Stimulated activated CD8-positive, alpha-beta memory T cell treated with anti-CD3 and anti-CD28 coated beads, Interleukin-15, amount 100 ng/mL, for 1 hour (primary cell): Measurements from ENCODE around the gene UBASH3B.

Experiments used
- DNase-seq: peaks from one replicate; pipeline ENCODE4 v3.0.0-alpha.2; 2020; ENCODE audit warnings: low read depth

The UBASH3B gene

DNA sequence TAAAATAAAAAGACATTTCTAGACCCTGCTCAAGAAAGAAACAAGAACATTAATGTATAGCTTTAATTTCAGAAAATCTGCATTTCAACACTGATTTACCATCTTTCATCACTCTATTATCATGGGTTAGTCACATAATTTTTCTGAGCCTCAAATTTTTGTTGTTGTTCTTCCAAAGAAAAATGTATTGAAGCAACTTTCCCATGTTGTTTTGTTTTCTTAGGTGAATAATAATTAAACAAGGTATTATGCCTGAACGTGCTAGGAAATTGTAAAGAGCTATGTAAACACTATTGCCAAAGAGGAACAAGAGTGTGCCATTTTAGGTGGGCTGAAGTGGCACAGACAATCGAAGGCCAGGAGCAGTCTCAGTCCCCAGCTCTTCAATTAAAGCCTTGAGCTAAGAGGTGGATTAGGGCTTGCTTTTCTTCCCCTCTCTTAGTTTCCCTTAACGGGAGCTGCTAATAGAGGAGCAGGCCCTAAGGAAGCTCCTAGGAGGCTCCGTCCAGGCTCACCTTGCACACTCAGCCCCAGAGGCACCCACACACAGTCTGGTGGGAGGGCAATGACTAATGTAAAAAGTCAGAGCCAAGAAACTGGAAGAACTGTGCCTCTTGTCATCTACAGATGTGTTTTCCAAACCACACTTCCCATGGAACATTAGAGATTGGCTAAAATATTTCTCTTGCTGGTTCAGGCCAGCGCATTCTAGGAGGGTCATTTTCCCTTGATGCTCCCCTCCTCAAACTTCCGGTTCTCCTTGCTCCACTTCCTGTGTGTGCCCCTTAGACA lies 8.8 kb upstream of the UBASH3B start:
- no peak for DNase-seq

- DNase-seq = no peak
These were observed 7.7 kb upstream of the UBASH3B start for GRCh38 chr11:122647736-122648275.

DNA sequence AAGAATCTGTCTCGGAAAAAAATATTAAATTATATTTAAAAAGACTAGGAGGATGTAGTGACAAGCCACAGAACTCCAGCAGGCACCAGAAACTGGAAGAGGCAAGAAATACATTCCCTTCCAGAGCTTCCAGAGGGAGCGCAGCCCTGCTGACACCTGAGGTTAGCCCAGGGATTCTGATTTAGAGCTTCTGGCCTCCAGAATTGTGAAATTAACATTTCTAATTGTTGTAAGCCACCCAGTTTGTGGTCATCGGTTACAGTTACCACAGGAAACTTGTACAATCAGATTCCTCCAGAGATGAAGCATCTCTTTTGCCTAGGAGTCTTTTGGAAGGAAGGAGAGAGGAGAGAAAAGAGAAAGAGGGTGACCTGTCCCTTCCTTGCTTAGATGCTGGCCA lies 6.4 kb upstream of the UBASH3B start:
- DNase-seq = no peak

DNA sequence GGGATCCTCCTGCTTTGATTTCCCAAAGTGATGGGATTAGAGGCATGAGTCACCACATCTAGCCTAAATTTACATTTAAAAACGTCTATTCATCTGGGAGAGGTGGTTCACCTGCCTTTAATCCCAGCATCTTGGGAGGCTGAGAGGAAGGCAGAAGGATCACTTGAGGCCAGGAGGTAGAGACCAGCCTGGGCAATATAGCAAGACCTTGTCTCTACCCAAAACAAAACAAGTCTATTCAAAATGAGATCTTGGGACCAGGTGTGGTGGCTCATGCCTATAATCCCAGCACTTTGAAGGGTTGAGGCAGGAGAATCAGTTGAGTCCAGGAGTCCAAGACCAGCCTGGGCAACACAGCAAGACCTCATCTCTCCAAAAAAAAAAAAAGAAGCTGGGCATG lies 4.9 kb upstream of the UBASH3B start:
- no peak for DNase-seq

DNA sequence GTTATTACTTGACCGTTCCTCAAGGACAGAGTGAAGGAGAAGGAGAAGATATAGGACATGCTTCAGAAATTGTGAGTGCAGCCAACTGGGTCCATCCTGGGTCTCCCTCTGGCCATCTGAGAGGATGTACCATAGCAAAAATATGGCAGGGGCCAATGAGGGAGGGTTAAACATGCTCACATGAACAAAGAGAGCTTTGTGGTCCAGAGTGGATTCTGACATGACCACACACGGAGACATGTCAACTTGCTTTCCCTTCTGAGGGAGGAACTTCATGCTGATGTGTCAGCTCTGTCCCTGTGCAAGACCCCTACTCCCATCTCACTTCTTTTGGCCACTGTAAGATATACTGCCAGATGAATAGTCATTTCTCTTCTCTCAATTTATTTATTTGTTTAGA lies 3.0 kb upstream of the UBASH3B start:
- no peak for DNase-seq

- no peak for DNase-seq
These were observed 1.5 kb upstream of the UBASH3B start for GRCh38 chr11:122653916-122654585.

- no peak for DNase-seq
These were observed 630 bp downstream of the UBASH3B start for GRCh38 chr11:122656073-122656630.

- no peak for DNase-seq
These were observed 1.1 kb downstream of the UBASH3B start for GRCh38 chr11:122656631-122657101.

- DNase-seq = no peak
These were observed 4.4 kb downstream of the UBASH3B start for GRCh38 chr11:122659676-122660554.

DNA sequence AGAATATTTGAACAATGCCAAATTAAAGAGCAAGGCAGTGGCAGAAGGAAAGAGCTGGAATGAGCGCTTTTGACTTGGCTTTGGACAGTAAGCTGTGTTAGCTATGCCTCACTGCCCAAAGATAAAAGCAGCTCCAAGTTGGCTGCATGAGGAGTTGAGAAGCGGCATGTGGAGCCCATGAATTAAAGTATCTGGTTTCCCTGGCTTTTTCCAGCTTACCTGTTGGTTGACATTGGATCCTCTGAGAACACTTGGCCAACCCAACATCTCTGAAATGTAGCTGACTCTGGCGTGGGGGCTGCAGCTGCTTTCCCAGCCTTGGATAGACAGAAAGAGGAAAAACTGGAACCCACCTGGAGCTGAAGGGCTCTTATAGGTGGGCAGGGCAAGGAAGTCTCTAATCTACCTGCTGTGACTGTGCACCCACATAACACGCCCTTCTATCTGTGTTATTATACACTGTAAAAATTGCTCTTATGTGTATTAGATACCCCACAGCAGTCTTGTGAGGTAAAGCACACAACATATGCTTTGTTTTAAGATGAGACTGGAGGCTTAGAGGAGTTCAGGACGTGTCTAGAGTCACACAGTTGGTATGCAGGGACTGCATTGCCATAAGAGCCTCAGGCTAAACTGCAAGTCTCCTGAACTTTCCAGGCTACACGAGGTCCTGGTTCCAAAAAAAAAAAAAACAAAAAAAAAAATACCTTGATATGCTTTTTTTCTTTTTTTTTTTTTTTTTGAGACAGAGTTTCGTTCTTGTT lies 5.8 kb downstream of the UBASH3B start:
- no peak for DNase-seq

- DNase-seq = no peak
These were observed 7.7 kb downstream of the UBASH3B start for GRCh38 chr11:122663056-122663740.

DNA sequence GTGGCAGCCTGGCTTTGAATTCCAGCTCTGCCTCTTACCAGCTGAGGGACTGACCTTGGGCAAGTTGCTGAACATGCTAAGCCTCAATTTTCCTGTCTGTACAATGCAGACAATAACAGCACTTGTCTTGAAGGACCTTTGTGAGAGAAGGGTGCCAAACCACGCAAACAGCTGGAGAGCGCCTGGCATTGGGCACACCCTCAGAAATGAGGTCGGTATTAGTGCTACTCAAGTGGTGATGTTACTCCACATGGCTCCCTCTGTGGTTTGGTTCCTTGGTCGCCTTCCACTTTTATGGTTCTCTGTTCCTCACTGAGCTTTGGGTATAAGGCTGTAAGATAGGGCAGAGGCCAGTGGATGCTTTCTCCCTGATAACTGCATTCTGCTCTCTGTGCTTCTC lies 8.2 kb downstream of the UBASH3B start:
- DNase-seq = no peak

GRCh38 chr11:122664188-122664587 lies 8.7 kb downstream of the UBASH3B start:
- no peak for DNase-seq

DNA sequence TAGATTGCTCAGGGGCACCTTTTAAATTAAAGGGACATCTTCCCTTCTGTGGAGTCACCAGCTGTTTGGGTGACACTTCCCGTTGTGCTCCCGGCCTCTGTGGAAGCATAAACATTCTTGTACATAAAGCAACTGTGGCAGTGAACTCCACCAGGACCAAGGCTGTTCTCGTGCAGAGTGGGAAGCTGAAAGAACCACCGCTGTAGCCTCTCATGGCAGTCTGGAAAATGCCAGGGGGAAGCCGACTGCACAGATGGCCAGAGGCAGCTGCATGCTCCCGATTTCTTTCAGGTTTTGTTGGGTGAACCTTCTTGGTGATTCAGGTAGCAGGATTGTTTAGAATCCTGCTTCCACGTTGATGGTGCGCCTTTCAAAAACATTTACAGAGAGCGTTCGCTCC lies 10.3 kb downstream of the UBASH3B start:
- DNase-seq = no peak

GRCh38 chr11:122666743-122667142 lies 11.2 kb downstream of the UBASH3B start:
- DNase-seq = no peak

DNA sequence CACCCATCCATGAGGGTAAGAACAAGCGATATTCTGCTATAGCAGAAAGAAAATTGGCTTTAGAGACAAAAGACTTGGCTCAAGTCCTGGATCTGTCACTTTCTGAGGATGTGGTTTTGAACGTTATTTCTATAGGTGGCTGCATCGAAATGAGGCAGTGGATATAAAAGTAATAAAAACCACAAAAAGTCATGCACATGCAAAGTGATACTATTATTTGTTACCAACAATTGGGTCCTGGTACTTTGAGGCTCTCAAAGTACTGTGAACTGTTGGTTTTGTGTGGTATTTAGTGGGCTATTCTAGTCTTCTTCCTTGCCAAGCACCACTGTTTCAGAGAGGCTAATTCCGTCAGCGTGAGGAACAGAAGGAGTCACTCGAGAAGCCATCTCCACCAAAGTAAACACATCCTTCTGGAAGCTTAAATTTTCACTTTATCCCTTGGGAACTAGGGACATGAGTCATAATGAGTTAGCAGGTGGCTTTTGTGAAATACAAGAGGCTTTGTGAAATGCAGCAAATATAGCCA lies 13.1 kb downstream of the UBASH3B start:
- DNase-seq = no peak

- DNase-seq = no peak
These were observed 14.6 kb downstream of the UBASH3B start for GRCh38 chr11:122670131-122670530.

DNA sequence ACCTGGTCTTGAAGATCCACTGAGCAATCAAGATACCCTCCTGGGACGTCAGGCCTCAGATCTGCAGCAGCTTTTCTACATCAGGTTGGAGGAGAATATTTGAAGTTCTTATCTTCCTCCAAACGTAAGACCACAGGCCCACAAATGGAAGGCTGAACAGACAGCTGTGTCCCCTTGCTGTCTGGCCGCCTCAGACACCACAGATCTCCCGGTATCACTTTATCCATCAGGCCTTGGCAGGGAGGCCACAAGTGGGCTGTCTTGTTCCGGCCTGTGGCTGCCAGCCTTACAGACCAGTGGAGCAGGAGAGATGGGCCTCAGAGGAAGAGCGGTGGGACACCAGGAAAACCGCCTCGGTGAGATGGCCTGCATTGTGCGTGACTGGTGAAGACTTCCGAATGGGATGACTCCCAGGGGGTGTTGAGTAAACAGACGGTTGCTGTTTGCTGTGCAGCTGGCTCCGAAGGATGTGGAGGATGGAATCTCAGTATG lies 15.9 kb downstream of the UBASH3B start:
- DNase-seq = no peak

- DNase-seq = no peak
These were observed 17.4 kb downstream of the UBASH3B start for GRCh38 chr11:122672892-122673291.

DNA sequence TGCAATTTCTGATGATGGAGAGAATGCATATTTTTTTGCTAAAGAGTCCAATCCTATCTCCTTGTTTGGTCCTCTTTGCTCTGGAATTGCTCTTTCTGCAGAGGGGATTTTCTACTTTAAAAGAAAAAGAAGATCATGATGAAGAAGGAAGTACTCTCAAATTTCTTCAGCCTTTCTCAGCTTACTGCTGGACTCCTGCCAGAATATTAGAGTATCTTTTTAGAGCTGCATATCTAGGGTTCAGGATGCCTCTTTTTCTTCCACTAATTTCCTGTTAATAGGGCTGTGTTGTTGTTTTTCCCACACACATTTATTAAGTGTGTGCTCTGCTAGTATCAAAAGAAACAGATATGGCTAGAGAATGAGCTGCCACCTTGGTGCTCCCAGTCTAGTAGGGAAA lies 18.2 kb downstream of the UBASH3B start:
- DNase-seq = no peak
